Prostate gland (tissue), 2 donors: Measurements from ENCODE around the gene KCNMB4.

ENCODE experiments used
- POLR2A ChIP-seq: fragments of 450-650 bp; IDR thresholded peaks from one replicate; pipeline ENCODE4 v1.6.1; 2016; ENCODE audit warnings: antibody characterized with exemption, mild to moderate bottlenecking
- POLR2AphosphoS5 ChIP-seq: sonication (generic); formaldehyde crosslinking; IDR thresholded peaks from one replicate; pipeline ENCODE4 v1.6.1; 2017; ENCODE audit warnings: antibody characterized with exemption
- TF ChIP-seq, protein P1 (sequence below), 4 experiments: fragments of 200-600 bp in 2 of 4; fragments of 450-650 bp in 2 of 4; sonication (generic) in 2 of 4; IDR thresholded peaks; 1 replicate in 3 of 4; 2 replicates in 1 of 4; pipeline ENCODE4 v1.5.1; 2016 to 2019; ENCODE audit warnings: antibody characterized with exemption in 4 of 4, mild to moderate bottlenecking in 2 of 4, moderate library complexity in 2 of 4

DNA sequence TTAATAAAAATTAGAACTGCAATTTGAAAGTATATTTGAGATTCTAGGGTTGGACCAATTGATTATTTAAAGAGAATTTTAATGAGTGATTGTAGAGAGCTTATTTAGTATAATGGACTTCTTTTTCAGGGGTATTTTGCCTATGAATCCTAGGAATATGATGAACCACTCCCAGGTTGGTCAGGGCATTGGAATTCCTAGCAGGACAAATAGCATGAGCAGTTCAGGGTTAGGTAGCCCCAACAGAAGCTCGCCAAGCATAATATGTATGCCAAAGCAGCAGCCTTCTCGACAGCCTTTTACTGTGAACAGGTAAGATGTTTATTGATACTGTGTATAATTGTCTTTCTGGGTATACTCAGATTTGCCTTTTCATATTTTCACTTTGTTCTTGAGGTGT lies 35.9 kb upstream of the KCNMB4 start:
- TF ChIP-seq POLR2A (no peak), POLR2AphosphoS5 (no peak)
- TF ChIP-seq, protein P1, sequence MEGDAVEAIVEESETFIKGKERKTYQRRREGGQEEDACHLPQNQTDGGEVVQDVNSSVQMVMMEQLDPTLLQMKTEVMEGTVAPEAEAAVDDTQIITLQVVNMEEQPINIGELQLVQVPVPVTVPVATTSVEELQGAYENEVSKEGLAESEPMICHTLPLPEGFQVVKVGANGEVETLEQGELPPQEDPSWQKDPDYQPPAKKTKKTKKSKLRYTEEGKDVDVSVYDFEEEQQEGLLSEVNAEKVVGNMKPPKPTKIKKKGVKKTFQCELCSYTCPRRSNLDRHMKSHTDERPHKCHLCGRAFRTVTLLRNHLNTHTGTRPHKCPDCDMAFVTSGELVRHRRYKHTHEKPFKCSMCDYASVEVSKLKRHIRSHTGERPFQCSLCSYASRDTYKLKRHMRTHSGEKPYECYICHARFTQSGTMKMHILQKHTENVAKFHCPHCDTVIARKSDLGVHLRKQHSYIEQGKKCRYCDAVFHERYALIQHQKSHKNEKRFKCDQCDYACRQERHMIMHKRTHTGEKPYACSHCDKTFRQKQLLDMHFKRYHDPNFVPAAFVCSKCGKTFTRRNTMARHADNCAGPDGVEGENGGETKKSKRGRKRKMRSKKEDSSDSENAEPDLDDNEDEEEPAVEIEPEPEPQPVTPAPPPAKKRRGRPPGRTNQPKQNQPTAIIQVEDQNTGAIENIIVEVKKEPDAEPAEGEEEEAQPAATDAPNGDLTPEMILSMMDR (IDR thresholded peaks at IDR 0.05): no peak
